Endometrial microvascular endothelial cells (primary cell): Measurements from ENCODE around the gene MUC16. TPM values are rescaled to one million over a fixed set of nuclear protein-coding genes. Genes with fewer than 3 reads are reported as not detected.

Source experiments
- in situ Hi-C: cut with HindIII; loops from 2 replicates; pipeline ENCODE4 v1.10.0; 2017; ENCODE audit warnings: low sequenced_read_pairs, low pct_unique_long_range_greater_than_20kb; ENCODE audit errors: inconsistent ontology term
- total RNA-seq: library from RNA; depleted of rRNA; stranded (reverse); fragments of >200 nt; gene quantifications from one replicate; pipeline ENCODE4 v1.2.3, GENCODE V29; 2015; ENCODE audit errors: inconsistent ontology term

MUC16 gene
- total RNA-seq, 1 donor from 2014 or later, result not detected

DNA sequence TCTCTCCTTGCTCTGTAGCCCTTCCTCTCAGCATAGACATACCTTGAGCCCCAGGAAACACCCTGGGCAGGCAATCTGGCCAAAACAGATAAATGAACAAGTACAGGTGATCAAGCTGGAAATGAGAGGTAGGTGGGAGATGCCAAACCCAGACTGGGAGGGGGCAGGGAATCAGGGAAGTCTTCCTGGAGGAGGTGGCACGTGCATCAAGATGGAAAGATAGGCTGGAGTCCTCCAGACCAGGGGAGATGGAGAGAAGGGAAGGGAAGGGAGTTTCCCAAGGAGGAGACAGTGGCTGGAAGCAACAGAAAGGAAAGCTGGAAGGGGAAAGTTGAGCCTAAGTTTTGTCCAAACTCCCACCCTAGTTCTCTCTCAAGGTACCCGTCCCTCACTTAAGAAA lies 1.7 kb upstream of the MUC16 start:
- in situ Hi-C loops, result no loop called here

DNA sequence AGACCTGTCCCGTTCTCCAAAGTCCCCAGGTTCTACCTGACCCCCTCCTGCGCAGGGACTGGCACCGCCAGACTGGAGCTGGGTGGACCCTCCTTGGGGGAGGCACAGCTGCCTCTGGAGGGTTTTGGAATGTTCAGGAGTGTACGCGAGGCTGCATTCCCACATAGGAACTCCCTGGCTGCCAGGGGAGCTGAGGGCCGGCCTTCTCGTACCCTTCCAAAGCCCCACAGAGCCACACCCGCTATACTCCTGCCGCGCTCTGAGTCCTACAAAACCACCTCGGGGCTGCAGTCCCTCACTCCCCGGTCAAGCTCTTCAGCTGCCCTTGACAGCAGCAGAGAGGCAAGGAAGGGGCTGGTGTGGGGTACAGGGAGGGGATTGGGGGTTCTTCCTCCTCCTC lies 484 bp upstream of the MUC16 start:
- in situ Hi-C loops, result no loop called here

DNA sequence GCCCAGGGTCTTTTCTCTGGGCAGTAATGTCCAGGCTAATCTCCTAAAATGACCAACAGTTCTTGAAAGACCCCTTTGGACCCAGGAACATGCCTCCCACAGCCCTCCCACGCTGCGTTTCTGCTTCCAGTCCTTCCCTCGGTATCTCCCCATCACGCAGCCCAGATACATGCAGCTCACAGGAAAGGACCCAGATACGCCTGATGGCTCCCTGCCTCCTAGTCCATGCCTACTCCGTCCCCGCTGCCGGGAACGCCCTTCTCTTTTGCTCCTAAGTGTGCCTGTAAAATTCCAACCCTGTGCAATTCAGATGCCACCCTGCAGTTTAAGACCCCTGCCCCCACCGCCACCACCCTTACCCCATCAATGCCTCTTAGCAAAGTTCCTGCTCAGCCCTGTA lies 778 bp downstream of the MUC16 start:
- in situ Hi-C loops, result no loop called here

DNA sequence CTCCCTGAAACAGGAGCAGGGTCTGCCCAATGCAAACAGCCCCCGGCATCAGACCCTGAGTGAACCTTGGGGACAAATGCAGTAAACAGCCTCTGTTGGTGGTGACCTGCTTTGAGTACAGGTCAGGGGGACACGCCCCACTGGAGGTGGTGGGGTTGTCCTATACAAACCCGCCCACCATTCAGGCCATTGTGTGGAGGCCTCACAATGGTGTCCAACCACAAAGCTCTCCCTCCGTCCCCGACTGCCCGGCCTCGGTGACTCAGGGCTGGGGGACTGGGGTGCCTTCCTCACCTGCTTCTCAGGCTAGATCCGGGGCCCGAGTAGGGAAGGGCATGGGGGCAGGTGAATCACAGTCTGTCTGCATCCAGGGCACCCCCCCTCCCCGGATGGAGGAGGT lies 1.5 kb downstream of the MUC16 start:
- in situ Hi-C loops, result no loop called here

DNA sequence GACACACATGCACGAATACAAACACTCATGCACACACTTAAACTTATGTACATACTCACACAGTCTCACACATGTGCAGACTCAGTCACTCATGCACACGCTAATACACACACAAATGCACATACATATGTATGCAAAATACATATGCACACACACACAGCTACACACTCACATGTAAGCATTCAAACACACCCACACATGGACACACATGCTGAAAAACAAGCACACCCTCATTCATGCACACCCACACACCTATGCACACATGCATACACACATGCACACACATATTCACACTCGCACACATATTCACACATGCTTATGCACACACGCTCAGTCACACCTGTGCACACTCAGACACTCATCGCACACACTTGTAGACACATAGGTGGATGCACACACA lies 9.3 kb downstream of the MUC16 start:
- in situ Hi-C loops, result no loop called here

DNA sequence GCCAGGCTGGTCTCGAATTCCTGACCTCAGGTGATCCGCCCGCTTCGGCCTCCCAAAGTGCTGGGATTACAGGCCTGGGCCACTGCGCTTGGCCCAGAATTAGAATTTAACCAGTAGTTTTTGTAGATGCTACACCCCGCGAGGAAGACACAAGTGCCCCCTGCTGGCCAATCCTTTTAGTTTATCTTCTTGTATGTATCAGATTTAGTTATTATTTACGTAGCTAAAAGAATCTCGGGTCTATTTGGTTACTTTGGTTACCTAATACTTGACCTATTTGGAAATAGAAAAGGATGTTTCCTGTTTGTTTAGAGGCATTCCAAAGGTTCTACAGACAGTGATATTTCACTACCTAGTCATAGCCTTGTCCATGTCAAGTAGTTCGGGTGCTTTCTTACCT lies 22.0 kb downstream of the MUC16 start:
- in situ Hi-C loops, result no loop called here

DNA sequence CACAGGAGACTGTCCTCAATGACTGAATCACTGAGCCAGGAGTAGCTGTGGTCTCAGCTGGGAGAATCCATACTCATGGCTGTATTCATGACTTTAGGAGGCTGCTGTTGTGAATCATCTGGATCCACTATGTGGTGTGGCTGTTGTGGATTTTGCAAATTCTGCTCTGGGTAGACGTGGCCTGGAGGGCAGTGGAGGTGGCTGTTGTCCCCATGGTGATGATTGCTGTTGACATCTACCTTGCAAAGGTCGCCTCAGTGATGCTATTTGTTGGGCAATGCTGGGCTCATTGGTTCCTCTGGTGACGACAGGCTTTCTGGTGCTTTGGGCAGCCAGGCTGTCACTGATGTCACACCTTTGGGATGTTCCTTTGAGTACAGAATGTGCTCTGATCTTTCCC lies 23.9 kb downstream of the MUC16 start:
- in situ Hi-C loops, result no loop called here

DNA sequence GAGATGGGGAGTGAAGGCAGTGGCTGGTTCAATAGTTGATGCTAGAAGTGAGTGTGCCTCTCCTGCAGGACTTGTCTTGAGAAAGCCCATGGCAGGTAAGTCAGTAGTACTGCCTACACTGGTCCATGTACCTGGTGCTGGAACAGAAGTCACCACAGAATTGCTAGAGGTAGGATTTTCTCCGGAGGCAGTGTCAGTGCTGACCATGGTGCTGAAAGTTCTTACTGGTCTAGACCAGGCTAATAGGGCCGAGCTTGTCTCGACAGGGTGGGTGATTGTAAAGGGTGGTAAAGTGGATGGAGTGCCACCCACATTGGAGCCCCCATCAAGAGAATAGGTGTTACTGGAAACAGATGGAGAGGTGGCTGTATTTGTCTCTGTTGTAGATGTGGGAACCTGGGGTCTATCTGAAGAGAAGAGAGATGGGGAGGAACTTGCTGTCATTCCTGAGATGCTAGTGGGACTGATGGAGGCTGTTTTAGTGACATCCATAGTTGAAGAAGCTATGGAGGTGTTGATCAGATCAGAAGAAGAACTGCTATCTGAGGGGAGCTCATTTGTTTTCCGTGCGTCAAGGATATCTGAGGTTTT lies 36.6 kb downstream of the MUC16 start:
- in situ Hi-C loops, result no loop called here

DNA sequence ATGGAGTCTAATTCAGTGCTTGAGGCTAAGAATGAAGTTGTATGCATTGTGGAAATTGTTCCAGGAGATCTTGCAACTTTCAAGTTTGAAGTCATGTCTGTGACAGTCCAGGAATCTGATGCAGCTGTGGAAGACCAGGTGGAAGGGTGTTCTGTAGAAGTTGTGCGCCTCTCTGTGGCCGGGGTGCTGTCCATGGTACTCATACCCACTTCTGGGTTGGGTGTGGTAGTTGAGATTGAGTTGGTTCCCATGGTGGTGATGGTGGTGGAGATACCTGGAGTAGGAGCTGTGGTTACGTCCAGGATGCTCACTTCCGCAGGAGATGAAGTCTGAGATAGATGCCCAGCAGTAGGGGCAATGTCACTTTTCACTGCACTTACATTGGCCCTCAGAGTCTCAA lies 44.3 kb downstream of the MUC16 start:
- in situ Hi-C loops, result no loop called here

Other genes with a start within 250 kb of the MUC16 start
- 2.6 TPM for gene ZNF558, start 178.1 kb downstream of the MUC16 start, total RNA-seq
- not detected for gene MBD3L1, start 178.0 kb downstream of the MUC16 start, total RNA-seq
- gene OR1M1, start 76.7 kb upstream of the MUC16 start, total RNA-seq, result not detected
- not detected for gene OR7G2, start 97.1 kb upstream of the MUC16 start, total RNA-seq
- gene OR7G1, start 105.4 kb upstream of the MUC16 start, total RNA-seq, result not detected
- not detected for gene OR7G3, start 116.5 kb upstream of the MUC16 start, total RNA-seq
- gene ZNF317, start 130.0 kb upstream of the MUC16 start, total RNA-seq, result 26.4 TPM
- gene OR7D2, start 168.6 kb upstream of the MUC16 start, total RNA-seq, result not detected
- gene OR7D4, start 209.2 kb upstream of the MUC16 start, total RNA-seq, result not detected
- not detected for gene OR7E24, start 240.5 kb upstream of the MUC16 start, total RNA-seq